Naive thymus-derived CD8-positive, alpha-beta T cell (primary cell): ENCODE measurements around the gene CDH1. TPM values are rescaled to one million over a fixed set of nuclear protein-coding genes. Genes with fewer than 3 reads are reported as not detected.
A peak's percentile ranks its signal among the peaks of the same experiment; 100 is the strongest.

ENCODE experiments used
- ATAC-seq, 2 donors: fragments of 150-1000 bp; cut with Tn5 transposase in 1 of 2; sonication (Bioruptor Pico), chemical (Tn5 transposase) in 1 of 2; 1 replicate in 1 of 2; 2 replicates in 1 of 2; pipeline ENCODE4 v1.10.0; 2021; ENCODE audit warnings: mild to moderate bottlenecking in 2 of 2, moderate library complexity in 2 of 2
- POLR2A ChIA-PET: fragments of 350-600 bp; sonication (Branson Sonifier 250); formaldehyde crosslinking; loops from one replicate; lab custom pipeline; 2021; ENCODE audit warnings: antibody characterized with exemption; lab: Charles Lee
- DNase-seq, 10 donors: peaks; one replicate each; pipeline versions ENCODE4 v3.0.0 to v3.0.0-alpha.2; 2020 to 2022
- H3K27ac Mint-ChIP-seq, 10 donors: one replicate each; pipeline ENCODE4 v1.8.0; 2020 to 2022; ENCODE audit warnings: mild to moderate bottlenecking in 10 of 10, mixed read lengths in 10 of 10, moderate library complexity in 4 of 10, inconsistent platforms in 1 of 10
- H3K27me3 Mint-ChIP-seq, 5 donors: one replicate each; pipeline ENCODE4 v1.8.0; 2021 to 2022; ENCODE audit warnings: mixed read lengths in 5 of 5
- H3K36me3 Mint-ChIP-seq, 3 donors: one replicate each; pipeline ENCODE4 v1.8.0; 2020 to 2022; ENCODE audit warnings: mixed read lengths in 3 of 3, mild to moderate bottlenecking in 2 of 3, inconsistent platforms in 1 of 3
- H3K4me1 Mint-ChIP-seq, 4 donors: one replicate each; pipeline ENCODE4 v1.8.0; 2021 to 2022; ENCODE audit warnings: mixed read lengths in 4 of 4
- H3K4me3 Mint-ChIP-seq, 10 donors: one replicate each; pipeline ENCODE4 v1.8.0; 2020 to 2022; ENCODE audit warnings: mild to moderate bottlenecking in 10 of 10, mixed read lengths in 10 of 10, moderate library complexity in 6 of 10, inconsistent platforms in 1 of 10
- H3K9me3 Mint-ChIP-seq, 9 donors: one replicate each; pipeline ENCODE4 v1.8.0; 2020 to 2022; ENCODE audit warnings: mixed read lengths in 9 of 9, mild to moderate bottlenecking in 3 of 9, inconsistent platforms in 1 of 9, moderate library complexity in 1 of 9
- polyA plus RNA-seq, 3 donors: library from polyadenylated mRNA; unstranded; fragments of 300-500 nt; fragmentation: Illumina TruSeq; gene quantifications; one replicate each; pipeline ENCODE4 v1.2.3, GENCODE V29; 2021
- total RNA-seq, 8 experiments: library from RNA in 2 of 8; stranded (reverse) in 2 of 8; gene quantifications; one replicate each; pipeline ENCODE4 v1.2.3 and lab custom pipeline; 2021 to 2026

Gene CDH1
- not detected for total RNA-seq
- polyA plus RNA-seq: 1 to 10 TPM in 1 of 3 donors, not detected in 2; 1.4 TPM
- total RNA-seq (lab: John Stamatoyannopoulos, UW): 0 to 0.26 (median 0.11) reads per million in 6 experiments

GRCh38 chr16:68737046-68737729 lies at the start of gene CDH1:
Gene CDH1, plus strand, starts transcription at chr16:68737292. Its CDS starts 124 bp downstream, at chr16:68737416.
- Mint-ChIP-seq H3K4me1 (peaks cover 2 to 24% (median 8%) of the 10 kb centered on the region in 4 donors), H3K27ac (peak within 1 kb of the TSS in 3 of 10 donors; percentile 43 to 77 (median 65)), H3K4me3 (peak within 1 kb of the TSS; percentile 56 to 80 (median 77)), H3K36me3 (peaks cover 0 to 3% (median 0%) of the 10 kb centered on the region in 3 donors), H3K9me3 (peaks cover 0 to 2% (median 0%) of the 10 kb centered on the region in 9 donors), H3K27me3 (peaks cover 20 to 60% (median 37%) of the 10 kb centered on the region in 5 donors)
- POLR2A ChIA-PET: no interaction called here
- DNase-seq (peak in 8 of 10 donors; percentile 4 to 40 (median 24)), ATAC-seq (peak; percentile 82 to 85)

- DNase-seq (no peak), ATAC-seq (no peak)
- Mint-ChIP-seq H3K27ac (no peak overlapping the region), H3K4me1 (no peaks in the 10 kb centered on the region), H3K27me3 (peaks cover 0 to under 1% (median 0%) of the 10 kb centered on the region in 5 donors), H3K36me3 (no peaks in the 10 kb centered on the region), H3K9me3 (no peaks in the 10 kb centered on the region), H3K4me3 (no peak overlapping the region)
- POLR2A ChIA-PET: interaction anchor here (0.5 to 0.8 kb wide), 2 partner anchors 18 to 36 kb away, joined by 3 to 5 read pairs; no protein-coding TSS in a partner anchor
Measured at GRCh38 chr16:68689921-68690320, 47.2 kb upstream of the CDH1 start.

GRCh38 chr16:68695575-68695974 lies 41.5 kb upstream of the CDH1 start:
- DNase-seq (no peak), ATAC-seq (no peak)
- Mint-ChIP-seq H3K27me3 (peaks cover 0 to 2% (median 0%) of the 10 kb centered on the region in 5 donors), H3K27ac (no peak overlapping the region), H3K36me3 (no peaks in the 10 kb centered on the region), H3K4me3 (no peak overlapping the region), H3K4me1 (no peaks in the 10 kb centered on the region), H3K9me3 (no peaks in the 10 kb centered on the region)
- POLR2A ChIA-PET: no interaction called here

DNA sequence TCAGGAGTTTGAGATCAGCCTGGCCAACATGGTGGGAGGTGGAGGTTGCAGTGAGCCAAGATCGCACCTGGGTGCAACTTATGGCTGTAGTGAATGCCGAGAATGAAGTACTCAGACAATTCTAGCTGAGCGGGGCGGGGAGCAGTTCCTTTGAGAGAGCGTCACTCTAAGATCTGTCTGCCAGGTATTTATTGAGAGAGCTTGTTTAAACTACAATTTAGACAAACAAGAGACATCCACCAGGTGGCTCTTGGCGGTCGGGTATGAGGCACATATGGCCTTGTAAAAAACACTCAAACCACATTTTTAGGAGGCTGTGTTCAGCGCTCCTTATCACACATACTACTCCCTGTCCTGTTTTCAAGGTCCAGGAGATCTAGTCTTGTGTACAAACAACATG lies 40.6 kb upstream of the CDH1 start:
- H3K27ac Mint-ChIP-seq: peak overlapping the region in 1 of 10 donors; percentile 51
- no peaks in the 10 kb centered on the region for H3K36me3 Mint-ChIP-seq
- H3K27me3 Mint-ChIP-seq: peaks cover 0 to 2% (median 0%) of the 10 kb centered on the region in 5 donors
- H3K4me3 Mint-ChIP-seq: no peak overlapping the region
- no peaks in the 10 kb centered on the region for H3K9me3 Mint-ChIP-seq
- DNase-seq: no peak
- H3K4me1 Mint-ChIP-seq: no peaks in the 10 kb centered on the region
- POLR2A ChIA-PET: no interaction called here
- ATAC-seq: no peak

GRCh38 chr16:68698091-68698490 lies 39.0 kb upstream of the CDH1 start:
- Mint-ChIP-seq H3K27ac (no peak overlapping the region), H3K9me3 (no peaks in the 10 kb centered on the region), H3K4me1 (no peaks in the 10 kb centered on the region), H3K36me3 (no peaks in the 10 kb centered on the region), H3K4me3 (no peak overlapping the region), H3K27me3 (peaks cover 0 to 2% (median 0%) of the 10 kb centered on the region in 5 donors)
- ATAC-seq (no peak), DNase-seq (no peak)
- POLR2A ChIA-PET: no interaction called here

DNA sequence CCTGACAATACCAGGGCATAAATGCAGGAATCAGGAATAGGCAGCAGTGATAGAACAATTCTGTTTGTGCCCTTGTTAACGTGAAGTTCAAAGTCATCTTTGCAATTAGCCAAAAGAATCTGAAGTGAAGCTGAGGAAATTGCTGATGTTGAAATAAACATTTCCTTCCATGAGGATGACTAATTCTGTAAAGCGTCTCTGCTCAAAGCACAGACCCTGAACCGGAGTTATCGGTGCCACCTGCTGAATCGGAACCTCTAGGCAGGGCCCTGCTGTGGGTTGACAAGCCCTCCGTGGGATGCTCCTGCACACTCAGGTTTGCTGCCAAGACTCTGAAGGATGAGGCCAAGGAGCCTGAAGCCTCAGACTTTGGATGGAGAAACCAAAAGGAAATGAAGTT lies 37.0 kb upstream of the CDH1 start:
- POLR2A ChIA-PET: no interaction called here
- H3K27ac Mint-ChIP-seq: no peak overlapping the region
- H3K4me3 Mint-ChIP-seq: no peak overlapping the region
- peaks cover 0 to 2% (median 0%) of the 10 kb centered on the region in 5 donors for H3K27me3 Mint-ChIP-seq
- no peaks in the 10 kb centered on the region for H3K9me3 Mint-ChIP-seq
- H3K36me3 Mint-ChIP-seq: no peaks in the 10 kb centered on the region
- ATAC-seq: no peak
- peaks cover 0 to 2% (median 0%) of the 10 kb centered on the region in 4 donors for H3K4me1 Mint-ChIP-seq
- DNase-seq: no peak

DNA sequence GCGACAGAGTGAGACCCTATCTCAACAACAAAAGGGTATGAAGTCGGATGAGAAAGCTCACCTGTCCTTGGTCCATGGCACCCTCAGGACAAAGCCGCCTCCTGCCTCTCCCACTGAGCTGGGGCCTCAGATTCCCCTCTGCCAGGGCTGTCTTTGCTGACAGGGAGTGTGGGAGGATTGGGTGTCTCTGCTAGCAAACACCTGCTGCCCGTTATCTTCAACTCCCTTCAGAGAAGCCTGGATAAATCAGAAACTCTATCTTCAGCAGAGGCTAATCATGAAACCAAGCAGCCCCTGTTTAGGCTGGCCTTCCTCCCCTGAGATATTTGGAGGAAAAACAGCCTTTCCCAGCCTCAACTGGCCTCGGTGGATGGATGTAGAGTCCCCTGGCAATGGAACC lies 36.3 kb upstream of the CDH1 start:
- H3K4me1 Mint-ChIP-seq: peaks cover 0 to 2% (median 0%) of the 10 kb centered on the region in 4 donors
- no peak overlapping the region for H3K4me3 Mint-ChIP-seq
- H3K36me3 Mint-ChIP-seq: no peaks in the 10 kb centered on the region
- DNase-seq (no peak), ATAC-seq (no peak)
- H3K27me3 Mint-ChIP-seq: peaks cover 0 to 2% (median 0%) of the 10 kb centered on the region in 5 donors
- no peaks in the 10 kb centered on the region for H3K9me3 Mint-ChIP-seq
- H3K27ac Mint-ChIP-seq: no peak overlapping the region
- POLR2A ChIA-PET: no interaction called here

- Mint-ChIP-seq H3K36me3 (no peaks in the 10 kb centered on the region), H3K9me3 (no peaks in the 10 kb centered on the region), H3K4me1 (peaks cover 0 to 2% (median 0%) of the 10 kb centered on the region in 4 donors), H3K27ac (peak overlapping the region in 3 of 10 donors; percentile 24 to 68 (median 62)), H3K27me3 (peaks cover 0 to 4% (median 2%) of the 10 kb centered on the region in 5 donors), H3K4me3 (no peak overlapping the region)
- POLR2A ChIA-PET: no interaction called here
- ATAC-seq (peak; percentile 45 to 61), DNase-seq (peak in 9 of 10 donors; percentile 14 to 49 (median 24))
Measured at GRCh38 chr16:68704232-68704867, 32.7 kb upstream of the CDH1 start.

DNA sequence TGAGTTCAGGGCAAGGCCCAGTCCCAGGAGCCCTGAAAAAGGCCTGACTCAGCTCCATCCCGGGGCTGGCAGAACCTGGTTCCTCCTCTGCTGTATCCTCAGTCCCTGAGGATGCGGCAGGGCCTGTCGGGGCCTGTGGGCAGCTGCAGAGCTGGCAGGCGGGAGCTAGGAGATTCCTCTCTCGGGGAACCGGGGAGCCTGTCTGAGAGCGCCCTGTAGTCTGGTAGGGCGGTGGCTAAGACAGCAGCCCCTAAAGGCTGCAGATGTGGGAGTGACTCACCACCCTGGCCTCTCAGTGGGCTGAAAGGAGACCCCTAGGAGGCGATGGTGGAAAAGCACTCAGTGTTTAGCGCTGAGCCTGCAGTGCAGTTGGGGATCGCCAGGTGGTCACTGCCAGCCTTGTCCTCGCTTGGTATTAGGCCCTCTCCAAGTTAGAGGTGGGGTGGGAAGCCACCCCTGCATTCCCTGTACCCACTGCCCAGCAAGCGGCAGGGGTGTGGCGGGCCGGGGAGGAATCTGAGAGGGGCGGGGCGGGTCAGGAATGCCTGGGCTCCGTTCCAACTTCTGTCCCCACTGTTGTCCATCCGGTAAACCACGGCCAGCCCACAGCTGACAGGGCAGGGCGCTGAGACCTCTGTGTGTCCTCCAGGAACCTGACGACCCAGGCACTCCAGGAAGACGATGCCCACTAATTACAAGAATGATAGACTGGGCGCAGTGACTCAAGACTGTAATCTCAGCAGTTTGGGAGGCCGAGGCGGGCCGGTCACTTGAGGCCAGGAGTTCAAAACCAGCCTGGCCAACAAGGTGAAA lies 29.5 kb upstream of the CDH1 start:
- peaks cover 0 to 23% (median 11%) of the 10 kb centered on the region in 5 donors for H3K27me3 Mint-ChIP-seq
- H3K36me3 Mint-ChIP-seq: no peaks in the 10 kb centered on the region
- H3K4me1 Mint-ChIP-seq: peaks cover 6 to 8% (median 7%) of the 10 kb centered on the region in 4 donors
- no peak overlapping the region for H3K4me3 Mint-ChIP-seq
- H3K27ac Mint-ChIP-seq: no peak overlapping the region
- DNase-seq: no peak
- ATAC-seq: no peak
- no peaks in the 10 kb centered on the region for H3K9me3 Mint-ChIP-seq
- POLR2A ChIA-PET: interaction anchor here (0.5 kb wide), 1 partner anchor 17 kb away, joined by 3 read pairs; no protein-coding TSS in a partner anchor

DNA sequence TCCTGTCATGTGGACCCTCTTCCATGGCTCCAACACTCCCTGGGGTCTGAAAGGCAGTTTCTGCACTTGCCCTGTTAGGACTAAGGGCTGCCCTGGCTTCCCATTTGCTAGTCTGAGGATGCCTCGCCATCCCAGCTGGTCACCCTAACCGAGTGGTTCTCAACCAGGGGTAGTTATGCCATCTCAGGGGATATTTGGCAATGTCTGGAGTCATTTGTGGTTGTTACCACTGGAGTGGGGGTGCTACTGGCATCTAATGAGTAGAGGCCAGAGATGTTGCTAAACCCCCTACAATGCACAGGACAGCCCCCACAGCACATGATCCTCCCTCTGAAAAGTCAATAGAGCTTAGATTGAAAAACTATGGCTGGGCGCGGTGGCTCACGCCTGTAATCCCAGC lies 26.9 kb upstream of the CDH1 start:
- H3K27me3 Mint-ChIP-seq: peaks cover 0 to 23% (median 11%) of the 10 kb centered on the region in 5 donors
- POLR2A ChIA-PET: no interaction called here
- DNase-seq: no peak
- no peak overlapping the region for H3K4me3 Mint-ChIP-seq
- peaks cover 6 to 8% (median 7%) of the 10 kb centered on the region in 4 donors for H3K4me1 Mint-ChIP-seq
- H3K9me3 Mint-ChIP-seq: no peaks in the 10 kb centered on the region
- ATAC-seq: no peak
- H3K27ac Mint-ChIP-seq: no peak overlapping the region
- H3K36me3 Mint-ChIP-seq: no peaks in the 10 kb centered on the region

GRCh38 chr16:68711421-68712139 lies 25.5 kb upstream of the CDH1 start:
- Mint-ChIP-seq H3K27me3 (peaks cover 0 to 23% (median 11%) of the 10 kb centered on the region in 5 donors), H3K4me3 (peak overlapping the region in 2 of 10 donors; percentile 34 to 60), H3K36me3 (no peaks in the 10 kb centered on the region), H3K4me1 (peaks cover 6 to 8% (median 7%) of the 10 kb centered on the region in 4 donors), H3K9me3 (peaks cover 0 to 1% (median 0%) of the 10 kb centered on the region in 9 donors), H3K27ac (peak overlapping the region in 2 of 10 donors; percentile 74 to 87)
- DNase-seq (no peak), ATAC-seq (no peak)
- POLR2A ChIA-PET: no interaction called here

- Mint-ChIP-seq H3K4me3 (no peak overlapping the region), H3K4me1 (peaks cover 6 to 8% (median 7%) of the 10 kb centered on the region in 4 donors), H3K9me3 (peaks cover 0 to 4% (median 0%) of the 10 kb centered on the region in 9 donors), H3K36me3 (no peaks in the 10 kb centered on the region), H3K27me3 (peaks cover 0 to 23% (median 10%) of the 10 kb centered on the region in 5 donors), H3K27ac (no peak overlapping the region)
- POLR2A ChIA-PET: no interaction called here
- DNase-seq (no peak), ATAC-seq (no peak)
Measured at GRCh38 chr16:68713361-68713760, 23.7 kb upstream of the CDH1 start.
